GM12864 (cell line): ENCODE results near the gene BTBD10.
A peak's percentile ranks its signal among the peaks of the same experiment; 100 is the strongest.

Experiments
- DNase-seq: peaks from one replicate; pipeline ENCODE4 v3.0.0-alpha.2; 2011; ENCODE audit warnings: low read depth
- H3K4me3 ChIP-seq: 2 replicates; pipeline ENCODE4 v1.5.1; 2011; ENCODE audit warnings: mild to moderate bottlenecking, low read depth, low read length, control low read depth
- CTCF ChIP-seq: IDR thresholded peaks from 2 replicates; pipeline ENCODE4 v1.5.1; 2011; ENCODE audit warnings: low read depth, mild to moderate bottlenecking, moderate library complexity, low read length, control low read depth, inconsistent platforms; ENCODE audit errors: missing control alignments

Gene BTBD10

GRCh38 chr11:13343067-13343466 lies 120.0 kb downstream of the BTBD10 start:
- H3K4me3 ChIP-seq, result no peak overlapping the region
- TF ChIP-seq CTCF, result no peak
- no peak for DNase-seq

- no peak overlapping the region for H3K4me3 ChIP-seq
- DNase-seq, result no peak
- no peak for TF ChIP-seq CTCF
These were observed 122.0 kb downstream of the BTBD10 start for GRCh38 chr11:13341026-13341425.

GRCh38 chr11:13339195-13340153 lies 123.5 kb downstream of the BTBD10 start:
- peak; percentile 50 for DNase-seq
- TF ChIP-seq CTCF, result no peak

GRCh38 chr11:13338427-13339069 lies 124.5 kb downstream of the BTBD10 start:
- no peak for DNase-seq
- no peak overlapping the region; the same call in 1 of the 2 replicates for H3K4me3 ChIP-seq
- no peak for TF ChIP-seq CTCF

More at GRCh38 chr11:13339195-13340153, 123.5 kb downstream of the BTBD10 start:
- H3K4me3 ChIP-seq, result no peak overlapping the region

- no peak for DNase-seq
- peak overlapping the region; percentile 27; the same call in 1 of the 2 replicates for H3K4me3 ChIP-seq
- no peak for TF ChIP-seq CTCF
These were observed 125.0 kb downstream of the BTBD10 start for GRCh38 chr11:13338019-13338426.
